ENCODE measurements around the gene MAGI1.

DNA sequence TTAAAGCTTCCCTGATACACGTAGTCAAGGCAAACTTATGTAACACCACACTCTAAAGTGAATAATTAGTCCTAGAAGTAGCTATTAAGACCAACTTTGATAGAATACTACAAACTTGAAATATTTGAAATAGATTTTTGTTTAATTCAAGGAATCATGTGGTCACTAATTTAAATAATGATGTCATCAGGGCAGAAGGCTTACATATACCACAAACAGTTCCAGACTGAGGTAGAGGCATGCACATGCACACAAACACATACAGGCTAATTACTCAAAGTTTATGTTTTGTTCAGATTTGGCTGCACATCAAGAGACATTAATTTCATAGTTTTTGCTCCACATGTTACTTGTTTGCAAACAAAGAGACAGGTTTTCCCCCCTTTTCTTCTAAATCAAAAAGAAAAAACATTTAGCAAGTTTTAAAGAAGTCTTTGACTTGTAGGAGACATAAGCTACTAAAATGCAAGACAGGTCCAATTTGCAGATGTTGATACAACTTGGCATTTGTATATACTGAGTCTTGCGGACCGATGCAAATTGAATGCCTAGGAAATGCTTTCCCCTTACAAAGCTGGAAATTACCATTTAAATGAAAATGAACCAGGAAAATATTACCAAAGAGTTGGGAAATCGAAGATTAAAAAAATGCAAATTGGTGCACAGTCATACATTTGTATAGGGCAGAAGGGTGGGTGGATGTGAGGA is 594.8 kb downstream of the MAGI1 start:
- TF ChIP-seq, protein P1, sequence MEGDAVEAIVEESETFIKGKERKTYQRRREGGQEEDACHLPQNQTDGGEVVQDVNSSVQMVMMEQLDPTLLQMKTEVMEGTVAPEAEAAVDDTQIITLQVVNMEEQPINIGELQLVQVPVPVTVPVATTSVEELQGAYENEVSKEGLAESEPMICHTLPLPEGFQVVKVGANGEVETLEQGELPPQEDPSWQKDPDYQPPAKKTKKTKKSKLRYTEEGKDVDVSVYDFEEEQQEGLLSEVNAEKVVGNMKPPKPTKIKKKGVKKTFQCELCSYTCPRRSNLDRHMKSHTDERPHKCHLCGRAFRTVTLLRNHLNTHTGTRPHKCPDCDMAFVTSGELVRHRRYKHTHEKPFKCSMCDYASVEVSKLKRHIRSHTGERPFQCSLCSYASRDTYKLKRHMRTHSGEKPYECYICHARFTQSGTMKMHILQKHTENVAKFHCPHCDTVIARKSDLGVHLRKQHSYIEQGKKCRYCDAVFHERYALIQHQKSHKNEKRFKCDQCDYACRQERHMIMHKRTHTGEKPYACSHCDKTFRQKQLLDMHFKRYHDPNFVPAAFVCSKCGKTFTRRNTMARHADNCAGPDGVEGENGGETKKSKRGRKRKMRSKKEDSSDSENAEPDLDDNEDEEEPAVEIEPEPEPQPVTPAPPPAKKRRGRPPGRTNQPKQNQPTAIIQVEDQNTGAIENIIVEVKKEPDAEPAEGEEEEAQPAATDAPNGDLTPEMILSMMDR (IDR thresholded peaks at IDR 0.05), result no peak
- no peak for TF ChIP-seq POLR2AphosphoS5 (IDR thresholded peaks at IDR 0.05)
